ENCODE measurements around the gene VPS33A.

DNA sequence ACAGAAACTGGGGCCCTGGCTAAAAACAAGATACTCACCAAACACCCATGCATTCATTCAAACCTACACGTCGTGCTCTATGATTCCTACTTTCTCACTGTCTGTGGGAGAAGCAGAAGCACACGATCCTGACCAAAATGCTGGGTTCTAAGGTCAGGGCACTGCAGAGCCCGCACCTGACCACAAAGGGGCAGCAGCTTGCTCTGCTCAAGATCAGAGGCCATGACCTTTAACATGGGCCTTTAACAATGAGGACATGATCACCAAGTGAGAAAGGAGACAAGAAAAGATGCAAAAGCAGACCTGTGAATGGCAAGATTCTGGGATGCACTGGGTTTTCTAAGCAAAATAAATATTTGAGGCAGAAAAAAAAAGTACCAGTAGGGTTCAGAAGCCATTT is 40.1 kb upstream of the VPS33A start:
- TF ChIP-seq, protein P1, sequence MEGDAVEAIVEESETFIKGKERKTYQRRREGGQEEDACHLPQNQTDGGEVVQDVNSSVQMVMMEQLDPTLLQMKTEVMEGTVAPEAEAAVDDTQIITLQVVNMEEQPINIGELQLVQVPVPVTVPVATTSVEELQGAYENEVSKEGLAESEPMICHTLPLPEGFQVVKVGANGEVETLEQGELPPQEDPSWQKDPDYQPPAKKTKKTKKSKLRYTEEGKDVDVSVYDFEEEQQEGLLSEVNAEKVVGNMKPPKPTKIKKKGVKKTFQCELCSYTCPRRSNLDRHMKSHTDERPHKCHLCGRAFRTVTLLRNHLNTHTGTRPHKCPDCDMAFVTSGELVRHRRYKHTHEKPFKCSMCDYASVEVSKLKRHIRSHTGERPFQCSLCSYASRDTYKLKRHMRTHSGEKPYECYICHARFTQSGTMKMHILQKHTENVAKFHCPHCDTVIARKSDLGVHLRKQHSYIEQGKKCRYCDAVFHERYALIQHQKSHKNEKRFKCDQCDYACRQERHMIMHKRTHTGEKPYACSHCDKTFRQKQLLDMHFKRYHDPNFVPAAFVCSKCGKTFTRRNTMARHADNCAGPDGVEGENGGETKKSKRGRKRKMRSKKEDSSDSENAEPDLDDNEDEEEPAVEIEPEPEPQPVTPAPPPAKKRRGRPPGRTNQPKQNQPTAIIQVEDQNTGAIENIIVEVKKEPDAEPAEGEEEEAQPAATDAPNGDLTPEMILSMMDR (IDR thresholded peaks at IDR 0.05; ENCODE audit: insufficient read depth, low read depth, low read length): no peak
- TF ChIP-seq EZH2 (IDR thresholded peaks at IDR 0.05; ENCODE audit: insufficient read depth, low read length): no peak

Measured in astrocyte (in vitro differentiated cells and primary cell).